B cell (primary cell): ENCODE measurements around the gene SH3BP2. TPM values are rescaled to one million over a fixed set of nuclear protein-coding genes. Genes with fewer than 3 reads are reported as not detected.
A peak's percentile ranks its signal among the peaks of the same experiment; 100 is the strongest.

Experiments used
- ATAC-seq: fragments of 200-7000 bp; cut with Tn5 transposase; one replicate; pipeline ENCODE4 v1.10.0; 2021; ENCODE audit warnings: low read depth, mild to moderate bottlenecking, moderate number of reproducible peaks, moderate library complexity
- CTCF ChIA-PET: fragments of 350-600 bp; sonication (Branson Sonifier 250); formaldehyde crosslinking; loops from one replicate; lab custom pipeline; 2021; ENCODE audit warnings: antibody characterized with exemption, inconsistent platforms; lab: Charles Lee
- POLR2A ChIA-PET: fragments of 350-600 bp; sonication (Branson Sonifier 250); formaldehyde crosslinking; loops from one replicate; lab custom pipeline; 2021; ENCODE audit warnings: antibody characterized with exemption; lab: Charles Lee
- DNase-seq: peaks from one replicate; pipeline ENCODE4 v3.0.0; 2013
- H2AFZ ChIP-seq: 2 replicates; pipeline ENCODE4 v1.6.1; 2012; ENCODE audit warnings: mild to moderate bottlenecking, low read depth, low read length; ENCODE audit not compliant: insufficient read depth, poor library complexity, severe bottlenecking
- H3K27ac ChIP-seq, 2 donors: 1 replicate in 1 of 2; 2 replicates in 1 of 2; pipeline ENCODE4 v1.5.1; 2012 to 2013; ENCODE audit warnings: low read length in 2 of 2, mild to moderate bottlenecking in 2 of 2, moderate library complexity in 1 of 2
- H3K27me3 ChIP-seq, 4 experiments: fragments of 200-600 bp in 1 of 4; sonication (generic) in 1 of 4; replicated peaks in 1 of 4; 1 replicate in 2 of 4; 2 replicates in 2 of 4; pipeline versions ENCODE4 v1.6.1 to v1.7.0; 2013 to 2016; ENCODE audit warnings: low read length in 3 of 4, mild to moderate bottlenecking in 2 of 4, mixed read lengths in 1 of 4, moderate library complexity in 1 of 4; ENCODE audit not compliant: insufficient read depth in 4 of 4, control insufficient read depth in 3 of 4; ENCODE audit errors: control extremely low read depth in 1 of 4
- H3K36me3 ChIP-seq, 2 experiments: replicated peaks in 1 of 2; 1 replicate in 1 of 2; 2 replicates in 1 of 2; pipeline versions ENCODE4 v1.6.1 to v1.7.1; 2013; ENCODE audit warnings: low read length in 1 of 2; ENCODE audit not compliant: insufficient read depth in 2 of 2, control insufficient read depth in 1 of 2; ENCODE audit errors: control extremely low read depth in 1 of 2, extremely low read depth in 1 of 2
- H3K4me1 ChIP-seq, 2 donors: fragments of 200-600 bp in 1 of 2; sonication (generic) in 1 of 2; 1 replicate in 1 of 2; 2 replicates in 1 of 2; pipeline versions ENCODE4 v1.5.1 to v1.6.1; 2013 to 2017; ENCODE audit warnings: low read length in 2 of 2; ENCODE audit not compliant: control insufficient read depth in 2 of 2, insufficient read depth in 2 of 2
- H3K4me2 ChIP-seq: replicated peaks from 2 replicates; pipeline ENCODE3; 2012; ENCODE audit warnings: mild to moderate bottlenecking, low read depth, low read length; ENCODE audit not compliant: poor library complexity, severe bottlenecking
- H3K4me3 ChIP-seq, 5 experiments: fragments of 200-600 bp in 1 of 5; sonication (generic) in 1 of 5; 1 replicate in 3 of 5; 2 replicates in 2 of 5; pipeline versions ENCODE4 v1.5.1 to v1.7.0; 2011 to 2016; ENCODE audit warnings: low read length in 4 of 5, mild to moderate bottlenecking in 4 of 5, low read depth in 2 of 5, control low read depth in 1 of 5, moderate library complexity in 1 of 5; ENCODE audit not compliant: insufficient read depth in 1 of 5; ENCODE audit errors: control extremely low read depth in 1 of 5, extremely low read depth in 1 of 5
- H3K79me2 ChIP-seq: fragments of 200-600 bp; sonication (generic); one replicate; pipeline ENCODE4 v1.6.0; 2016; ENCODE audit warnings: low read length; ENCODE audit not compliant: control insufficient read depth, insufficient read depth
- H3K9ac ChIP-seq: fragments of 200-600 bp; sonication (generic); 2 replicates; pipeline ENCODE4 v1.6.1; 2017; ENCODE audit warnings: mild to moderate bottlenecking, low read length, moderate library complexity
- H3K9me3 ChIP-seq, 3 donors: one replicate each; pipeline versions ENCODE4 v1.6.1 to v1.7.1; 2013; ENCODE audit warnings: low read length in 2 of 3; ENCODE audit not compliant: control insufficient read depth in 2 of 3, insufficient read depth in 1 of 3; ENCODE audit errors: control extremely low read depth in 1 of 3
- H4K20me1 ChIP-seq: 2 replicates; pipeline ENCODE4 v1.6.0; 2012; ENCODE audit warnings: mild to moderate bottlenecking, low read length; ENCODE audit not compliant: insufficient read depth, control insufficient read depth, poor library complexity, severe bottlenecking
- H3K27ac Mint-ChIP-seq: one replicate; pipeline ENCODE4 v1.8.0; 2021; ENCODE audit warnings: mixed read lengths
- H3K27me3 Mint-ChIP-seq: one replicate; pipeline ENCODE4 v1.8.0; 2021; ENCODE audit warnings: mixed read lengths
- H3K4me1 Mint-ChIP-seq: one replicate; pipeline ENCODE4 v1.8.0; 2021; ENCODE audit warnings: mixed read lengths
- H3K4me3 Mint-ChIP-seq: one replicate; pipeline ENCODE4 v1.8.0; 2021; ENCODE audit warnings: mixed read lengths
- H3K9me3 Mint-ChIP-seq: one replicate; pipeline ENCODE4 v1.8.0; 2022; ENCODE audit warnings: mixed read lengths; ENCODE audit not compliant: insufficient read depth
- EZH2 ChIP-seq: IDR thresholded peaks from 2 replicates; pipeline ENCODE4 v1.6.1; 2012; ENCODE audit warnings: borderline replicate concordance, low read depth, mild to moderate bottlenecking, moderate library complexity, low read length; ENCODE audit not compliant: insufficient read depth, poor library complexity, severe bottlenecking
- WGBS: methylation state at CpG from one replicate; pipeline ENCODE4 v1.1.5; 2013; ENCODE audit warnings: missing lambda C conversion rate; ENCODE audit not compliant: insufficient coverage; 5-methylcytosine and 5-hydroxymethylcytosine counted together
- intact Hi-C: fragments of 100-400 bp; cut with micrococcal nuclease; formaldehyde crosslinking; loops from one replicate; pipeline ENCODE4 v1.10.0; 2022
- polyA plus RNA-seq: library from polyadenylated mRNA; depleted of rRNA; stranded (reverse); fragments of >200 nt; gene quantifications from 2 replicates; pipeline ENCODE4 v1.2.3, GENCODE V29; 2012
- total RNA-seq, 2 donors: library from RNA; stranded (reverse); fragments of 120-200 nt in 1 of 2; gene quantifications; 1 replicate in 1 of 2; 2 replicates in 1 of 2; pipeline versions ENCODE4 v1.2.3 to v1.2.4, GENCODE V29; 2013 to 2022
- TF ChIP-seq, protein P1 (sequence below): fragments of 200-600 bp; IDR thresholded peaks from one replicate; pipeline ENCODE4 v1.8.0; 2022; ENCODE audit warnings: antibody characterized with exemption, mild to moderate bottlenecking

SH3BP2 gene
- total and polyA plus RNA-seq, 2 donors (not counting 1 experiment from before 2014, with no cell fraction given) = 30.8 to 219 TPM

DNA sequence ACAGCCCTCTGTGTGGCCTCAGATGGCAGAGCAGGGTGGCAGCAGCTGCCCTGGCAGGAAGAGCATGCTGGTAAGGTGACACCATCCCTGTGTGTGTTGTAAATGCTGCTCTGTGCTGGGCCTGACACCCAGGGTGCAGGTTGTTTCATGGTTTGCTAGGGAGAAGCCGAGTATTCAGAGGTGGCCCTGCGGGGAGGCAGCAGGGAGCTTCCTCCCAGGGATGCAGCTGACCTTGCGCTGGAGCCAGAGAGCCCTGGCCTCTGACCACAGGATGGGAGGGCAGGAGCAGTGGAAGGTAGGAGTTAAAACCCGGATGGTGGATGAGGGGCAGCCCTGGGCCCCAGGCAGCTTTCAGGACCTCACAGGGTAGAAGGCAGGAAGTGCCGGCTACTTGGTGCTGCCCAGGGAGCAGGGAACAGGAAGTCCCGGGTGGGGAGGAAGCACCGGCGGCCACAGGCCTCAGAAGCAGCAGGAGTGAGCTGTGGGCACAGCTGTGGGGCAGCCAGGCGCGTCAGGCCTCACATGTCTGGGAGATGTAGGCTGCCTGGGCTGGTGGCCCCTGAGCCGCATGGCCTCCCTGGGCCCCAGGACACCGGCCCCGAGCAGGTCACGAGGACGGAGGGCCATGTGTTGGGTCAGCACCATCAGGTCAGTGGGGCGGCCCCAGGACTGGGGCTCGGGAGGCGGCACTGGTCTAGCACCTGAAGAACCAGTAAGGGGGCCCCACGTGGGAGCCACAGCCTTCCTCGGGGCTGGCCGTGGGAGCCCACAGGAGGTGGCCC is 19.1 kb downstream of the SH3BP2 start:
- no peak for TF ChIP-seq EZH2
- TF ChIP-seq, protein P1, sequence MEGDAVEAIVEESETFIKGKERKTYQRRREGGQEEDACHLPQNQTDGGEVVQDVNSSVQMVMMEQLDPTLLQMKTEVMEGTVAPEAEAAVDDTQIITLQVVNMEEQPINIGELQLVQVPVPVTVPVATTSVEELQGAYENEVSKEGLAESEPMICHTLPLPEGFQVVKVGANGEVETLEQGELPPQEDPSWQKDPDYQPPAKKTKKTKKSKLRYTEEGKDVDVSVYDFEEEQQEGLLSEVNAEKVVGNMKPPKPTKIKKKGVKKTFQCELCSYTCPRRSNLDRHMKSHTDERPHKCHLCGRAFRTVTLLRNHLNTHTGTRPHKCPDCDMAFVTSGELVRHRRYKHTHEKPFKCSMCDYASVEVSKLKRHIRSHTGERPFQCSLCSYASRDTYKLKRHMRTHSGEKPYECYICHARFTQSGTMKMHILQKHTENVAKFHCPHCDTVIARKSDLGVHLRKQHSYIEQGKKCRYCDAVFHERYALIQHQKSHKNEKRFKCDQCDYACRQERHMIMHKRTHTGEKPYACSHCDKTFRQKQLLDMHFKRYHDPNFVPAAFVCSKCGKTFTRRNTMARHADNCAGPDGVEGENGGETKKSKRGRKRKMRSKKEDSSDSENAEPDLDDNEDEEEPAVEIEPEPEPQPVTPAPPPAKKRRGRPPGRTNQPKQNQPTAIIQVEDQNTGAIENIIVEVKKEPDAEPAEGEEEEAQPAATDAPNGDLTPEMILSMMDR = no peak
- Histone ChIP-seq H3K27ac (peak overlapping the region; percentile 89), H3K4me1 (peaks cover 90 to 94% of the 10 kb centered on the region in 2 donors), H3K4me3 (peak overlapping the region; percentile 32 to 90 (median 74)), H2AFZ (no peak overlapping the region), H3K27me3 (no peaks in the 10 kb centered on the region), H3K79me2 (peaks cover 95% of the 10 kb centered on the region), H3K4me2 (peak overlapping the region; percentile 95), H3K36me3 (peaks cover 0 to 28% of the 10 kb centered on the region in 2 experiments), H3K9ac (peak overlapping the region; percentile 77), H4K20me1 (peaks cover 40% of the 10 kb centered on the region), H3K9me3 (no peaks in the 10 kb centered on the region)
- Mint-ChIP-seq H3K4me1 (peaks cover 84% of the 10 kb centered on the region), H3K9me3 (no peaks in the 10 kb centered on the region), H3K27ac (peak overlapping the region; percentile 98), H3K4me3 (peak overlapping the region; percentile 80), H3K27me3 (no peaks in the 10 kb centered on the region)
- intact Hi-C loops = loop anchor here (1.0 to 5.0 kb wide), 5 partner anchors 13 to 40 kb away; no protein-coding TSS in a partner anchor
- under 1% methylated on average over 21 of the region's 21 CpGs for WGBS
- CTCF ChIA-PET = interaction anchor here (0.6 to 2.8 kb wide), 6 partner anchors 8 to 225 kb away, joined by 3 to 9 read pairs (median 4); no protein-coding TSS in a partner anchor
- DNase-seq (peak; percentile 87), ATAC-seq (peak; percentile 79)
- POLR2A ChIA-PET = interaction anchor here (0.7 to 3.7 kb wide), 10 partner anchors 10 to 47 kb away, joined by 3 to 18 read pairs (median 4); no protein-coding TSS in a partner anchor
